Breast epithelium (tissue), 4 donors: Measurements from ENCODE around the gene SAMM50. TPM values are rescaled to one million over a fixed set of nuclear protein-coding genes. Genes with fewer than 3 reads are reported as not detected.

Source experiments
- DNase-seq, 2 donors: peaks; one replicate each; pipeline ENCODE4 v3.0.0-alpha.2; 2019; ENCODE audit warnings: low spot score in 2 of 2
- H3K27ac ChIP-seq, 2 donors: fragments of 200-600 bp; sonication (generic) in 1 of 2; one replicate each; pipeline ENCODE4 v1.5.1; 2016 to 2019; ENCODE audit warnings: mild to moderate bottlenecking in 1 of 2
- H3K27me3 ChIP-seq, 2 donors: fragments of 200-600 bp; sonication (generic) in 1 of 2; one replicate each; pipeline versions ENCODE4 v1.5.1 to v1.6.0; 2017 to 2019; ENCODE audit warnings: control low read depth in 1 of 2, mild to moderate bottlenecking in 1 of 2
- H3K36me3 ChIP-seq: fragments of 200-600 bp; one replicate; pipeline ENCODE4 v1.5.1; 2019
- H3K4me1 ChIP-seq, 2 donors: fragments of 200-600 bp; sonication (generic); one replicate each; pipeline ENCODE4 v1.5.1; 2016 to 2019; ENCODE audit warnings: control low read depth in 1 of 2
- H3K4me3 ChIP-seq, 3 donors: fragments of 200-600 bp; sonication (generic); 1 replicate in 2 of 3; 2 replicates in 1 of 3; pipeline ENCODE4 v1.5.1; 2016 to 2019; ENCODE audit warnings: mild to moderate bottlenecking in 3 of 3, moderate library complexity in 2 of 3
- H3K9me3 ChIP-seq, 2 donors: fragments of 200-600 bp; sonication (generic) in 1 of 2; one replicate each; pipeline ENCODE4 v1.5.1; 2016 to 2019; ENCODE audit warnings: control low read depth in 1 of 2
- POLR2A ChIP-seq: fragments of 450-650 bp; IDR thresholded peaks from one replicate; pipeline ENCODE4 v1.6.1; 2016; ENCODE audit warnings: antibody characterized with exemption, mild to moderate bottlenecking, moderate library complexity
- POLR2AphosphoS5 ChIP-seq, 3 donors: sonication (generic); formaldehyde crosslinking; IDR thresholded peaks; one replicate each; pipeline ENCODE4 v1.6.1; 2017; ENCODE audit warnings: antibody characterized with exemption in 3 of 3
- intact Hi-C: fragments of 100-400 bp; cut with DNase I; formaldehyde crosslinking; loops from one replicate; pipeline ENCODE4 v1.15.1; 2023; ENCODE audit warnings: low total_unique reads
- total RNA-seq, 3 donors: library from RNA; depleted of rRNA; stranded (reverse); fragments of >200 nt; gene quantifications; one replicate each; pipeline ENCODE4 v1.1.0, GENCODE V29; 2016
- TF ChIP-seq, protein P1 (sequence below), 3 donors: fragments of 450-650 bp; IDR thresholded peaks; one replicate each; pipeline ENCODE4 v1.5.1; 2016 to 2017; ENCODE audit warnings: antibody characterized with exemption in 3 of 3, mild to moderate bottlenecking in 3 of 3, moderate library complexity in 3 of 3

SAMM50 gene
- total RNA-seq, 3 donors from 2014 or later: 36.1 to 40.6 (median 36.4) TPM

GRCh38 chr22:44033694-44034093 is 78.5 kb downstream of the SAMM50 start:
- no peak for TF ChIP-seq POLR2AphosphoS5 (IDR thresholded peaks at IDR 0.05)
- Histone ChIP-seq H3K27me3 (no peaks in the 10 kb centered on the region), H3K4me1 (no peaks in the 10 kb centered on the region), H3K4me3 (no peak overlapping the region), H3K9me3 (no peaks in the 10 kb centered on the region), H3K27ac (no peak overlapping the region), H3K36me3 (no peaks in the 10 kb centered on the region)
- DNase-seq: no peak
- intact Hi-C loops: no loop called here

DNA sequence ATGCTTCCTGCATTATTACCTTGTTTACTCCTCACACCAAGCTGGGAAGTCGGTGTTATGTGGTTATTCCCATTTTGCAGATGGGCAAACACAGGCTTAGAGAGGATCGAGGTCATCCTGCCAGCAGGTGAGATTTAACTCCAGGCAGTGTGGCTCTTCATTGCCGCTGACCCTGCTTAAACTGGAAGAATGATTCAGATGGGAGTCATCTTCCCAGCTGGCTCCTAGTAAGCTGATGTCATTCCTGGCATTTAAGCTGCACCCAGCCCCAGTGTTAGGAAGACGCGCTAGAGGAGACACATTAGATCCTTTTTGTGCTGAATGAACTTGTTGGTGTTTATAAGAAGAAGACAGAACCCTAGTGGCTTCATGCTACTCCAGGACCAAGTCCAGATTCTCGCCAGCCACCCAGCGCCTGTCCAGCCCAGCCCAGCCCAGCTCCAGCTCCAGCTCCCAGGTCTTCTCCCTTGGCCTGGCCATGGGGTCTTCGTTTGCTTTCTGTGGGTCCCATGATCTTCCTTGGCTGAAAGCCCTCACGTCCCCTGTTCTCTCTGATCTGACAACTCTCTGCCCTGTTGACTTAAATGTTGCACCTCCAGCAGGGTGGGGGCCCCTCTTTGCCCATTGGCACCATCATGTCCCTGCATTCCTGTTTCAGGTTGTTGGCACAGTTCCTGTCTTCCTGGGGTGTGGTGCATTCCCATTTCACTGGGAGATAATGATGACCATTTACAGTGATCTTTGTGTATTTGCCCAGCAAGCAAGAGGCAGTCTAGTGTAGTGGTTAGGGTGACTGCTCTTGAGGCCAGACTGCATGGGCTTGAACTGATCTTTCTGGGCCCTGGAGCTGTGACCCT is 82.5 kb downstream of the SAMM50 start:
- Histone ChIP-seq H3K9me3 (no peaks in the 10 kb centered on the region), H3K4me3 (no peak overlapping the region), H3K36me3 (no peaks in the 10 kb centered on the region), H3K4me1 (no peaks in the 10 kb centered on the region), H3K27ac (peak overlapping the region in 1 of 2 donors; percentile 52), H3K27me3 (no peaks in the 10 kb centered on the region)
- DNase-seq: no peak
- intact Hi-C loops: no loop called here
- TF ChIP-seq, protein P1, sequence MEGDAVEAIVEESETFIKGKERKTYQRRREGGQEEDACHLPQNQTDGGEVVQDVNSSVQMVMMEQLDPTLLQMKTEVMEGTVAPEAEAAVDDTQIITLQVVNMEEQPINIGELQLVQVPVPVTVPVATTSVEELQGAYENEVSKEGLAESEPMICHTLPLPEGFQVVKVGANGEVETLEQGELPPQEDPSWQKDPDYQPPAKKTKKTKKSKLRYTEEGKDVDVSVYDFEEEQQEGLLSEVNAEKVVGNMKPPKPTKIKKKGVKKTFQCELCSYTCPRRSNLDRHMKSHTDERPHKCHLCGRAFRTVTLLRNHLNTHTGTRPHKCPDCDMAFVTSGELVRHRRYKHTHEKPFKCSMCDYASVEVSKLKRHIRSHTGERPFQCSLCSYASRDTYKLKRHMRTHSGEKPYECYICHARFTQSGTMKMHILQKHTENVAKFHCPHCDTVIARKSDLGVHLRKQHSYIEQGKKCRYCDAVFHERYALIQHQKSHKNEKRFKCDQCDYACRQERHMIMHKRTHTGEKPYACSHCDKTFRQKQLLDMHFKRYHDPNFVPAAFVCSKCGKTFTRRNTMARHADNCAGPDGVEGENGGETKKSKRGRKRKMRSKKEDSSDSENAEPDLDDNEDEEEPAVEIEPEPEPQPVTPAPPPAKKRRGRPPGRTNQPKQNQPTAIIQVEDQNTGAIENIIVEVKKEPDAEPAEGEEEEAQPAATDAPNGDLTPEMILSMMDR (IDR thresholded peaks at IDR 0.05): no peak
- TF ChIP-seq POLR2A (no peak), POLR2AphosphoS5 (IDR thresholded peaks at IDR 0.05) (no peak)

GRCh38 chr22:44039566-44040171 is 84.4 kb downstream of the SAMM50 start:
- no peak overlapping the region for H3K27ac ChIP-seq
- H3K9me3 ChIP-seq: no peaks in the 10 kb centered on the region
- no peak overlapping the region for H3K4me3 ChIP-seq
- TF ChIP-seq, protein P1 (IDR thresholded peaks at IDR 0.05): no peak
- no peak for TF ChIP-seq POLR2AphosphoS5 (IDR thresholded peaks at IDR 0.05)
- TF ChIP-seq POLR2A: no peak
- no peak for DNase-seq
- H3K27me3 ChIP-seq: no peaks in the 10 kb centered on the region
- no peaks in the 10 kb centered on the region for H3K4me1 ChIP-seq
- no peaks in the 10 kb centered on the region for H3K36me3 ChIP-seq
- intact Hi-C loops: no loop called here

- TF ChIP-seq POLR2AphosphoS5 (IDR thresholded peaks at IDR 0.05): no peak
- no peak for TF ChIP-seq POLR2A
- TF ChIP-seq, protein P1 (IDR thresholded peaks at IDR 0.05): no peak
- no peaks in the 10 kb centered on the region for H3K27me3 ChIP-seq
- DNase-seq: no peak
- no peak overlapping the region for H3K4me3 ChIP-seq
- H3K4me1 ChIP-seq: no peaks in the 10 kb centered on the region
- no peaks in the 10 kb centered on the region for H3K9me3 ChIP-seq
- no peak overlapping the region for H3K27ac ChIP-seq
- no peaks in the 10 kb centered on the region for H3K36me3 ChIP-seq
- intact Hi-C loops: no loop called here
Observed at GRCh38 chr22:44042249-44043218, 87.3 kb downstream of the SAMM50 start.

DNA sequence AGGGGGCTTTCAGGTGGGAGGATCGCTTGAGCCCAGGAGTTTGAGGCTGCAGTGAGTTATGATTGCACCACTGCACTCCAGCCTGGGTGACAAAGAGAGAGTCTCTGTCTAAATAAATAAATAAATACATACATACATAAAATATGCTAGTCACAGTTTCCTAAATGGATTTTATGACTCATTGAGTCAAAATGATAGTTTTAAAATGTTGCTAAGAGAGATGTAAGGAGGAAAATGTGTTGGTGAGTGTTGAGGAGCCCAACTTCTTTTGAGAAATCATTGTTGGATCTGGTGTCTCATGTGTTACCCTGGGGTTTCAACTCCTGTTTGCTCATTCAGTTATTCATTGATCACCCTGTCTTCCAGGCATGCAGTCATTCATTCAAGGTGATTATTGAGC is 89.9 kb downstream of the SAMM50 start:
- Histone ChIP-seq H3K36me3 (no peaks in the 10 kb centered on the region), H3K27ac (no peak overlapping the region), H3K9me3 (no peaks in the 10 kb centered on the region), H3K4me3 (no peak overlapping the region), H3K27me3 (no peaks in the 10 kb centered on the region), H3K4me1 (no peaks in the 10 kb centered on the region)
- no peak for TF ChIP-seq POLR2A
- TF ChIP-seq POLR2AphosphoS5 (IDR thresholded peaks at IDR 0.05): no peak
- TF ChIP-seq, protein P1 (IDR thresholded peaks at IDR 0.05): no peak
- no peak for DNase-seq
- intact Hi-C loops: no loop called here
